UCSD-AML1 (cell line): ENCODE measurements around the gene POLA1.

Experiments used
- DNase-seq: peaks from one replicate; lab custom pipeline; 2025; ENCODE audit not compliant: unreplicated experiment; lab: John Stamatoyannopoulos, UW

Gene POLA1

GRCh38 chrX:24694825-24695224 is 1.1 kb downstream of the POLA1 start:
- no peak for DNase-seq

GRCh38 chrX:24696294-24696693 is 2.6 kb downstream of the POLA1 start:
- DNase-seq: no peak

- no peak for DNase-seq
Observed at GRCh38 chrX:24702362-24703184, 8.9 kb downstream of the POLA1 start.

GRCh38 chrX:24703185-24703494 is 9.4 kb downstream of the POLA1 start:
- DNase-seq: no peak

GRCh38 chrX:24718771-24719170 is 25.1 kb downstream of the POLA1 start:
- DNase-seq: no peak

- DNase-seq: no peak
Observed at GRCh38 chrX:24720036-24720435, 26.3 kb downstream of the POLA1 start.

GRCh38 chrX:24728530-24728929 is 34.8 kb downstream of the POLA1 start:
- DNase-seq: no peak

GRCh38 chrX:24732766-24733500 is 39.2 kb downstream of the POLA1 start:
- DNase-seq: no peak

GRCh38 chrX:24741330-24741729 is 47.6 kb downstream of the POLA1 start:
- DNase-seq: no peak

GRCh38 chrX:24748196-24748595 is 54.5 kb downstream of the POLA1 start:
- DNase-seq: no peak

GRCh38 chrX:24759786-24760185 is 66.1 kb downstream of the POLA1 start:
- DNase-seq: no peak

GRCh38 chrX:24760363-24761000 is 66.8 kb downstream of the POLA1 start:
- DNase-seq: no peak

GRCh38 chrX:24761306-24761705 is 67.6 kb downstream of the POLA1 start:
- DNase-seq: no peak

GRCh38 chrX:24763989-24764388 is 70.3 kb downstream of the POLA1 start:
- DNase-seq: no peak

- no peak for DNase-seq
Observed at GRCh38 chrX:24767557-24767956, 73.8 kb downstream of the POLA1 start.

- no peak for DNase-seq
Observed at GRCh38 chrX:24768556-24768955, 74.8 kb downstream of the POLA1 start.

GRCh38 chrX:24774650-24775049 is 80.9 kb downstream of the POLA1 start:
- no peak for DNase-seq

GRCh38 chrX:24775891-24776290 is 82.2 kb downstream of the POLA1 start:
- DNase-seq: no peak

GRCh38 chrX:24777660-24778059 is 83.9 kb downstream of the POLA1 start:
- no peak for DNase-seq

GRCh38 chrX:24782011-24782410 is 88.3 kb downstream of the POLA1 start:
- no peak for DNase-seq

- DNase-seq: no peak
Observed at GRCh38 chrX:24789047-24789446, 95.3 kb downstream of the POLA1 start.

GRCh38 chrX:24790166-24790565 is 96.4 kb downstream of the POLA1 start:
- no peak for DNase-seq
